H9 (cell line): ENCODE results near the gene SYNRG. TPM values are rescaled to one million over a fixed set of nuclear protein-coding genes. Genes with fewer than 3 reads are reported as not detected.

Source experiments
- DNase-seq: peaks from one replicate; pipeline ENCODE4 v3.0.0-alpha.2; 2017
- H2AFZ ChIP-seq: one replicate; pipeline ENCODE4 v1.6.1; 2013; ENCODE audit warnings: mild to moderate bottlenecking, low read length, control low read depth, moderate library complexity
- H2AK5ac ChIP-seq: 2 replicates; pipeline ENCODE4 v1.6.1; 2013; ENCODE audit warnings: low read length, control low read depth, mixed read lengths; ENCODE audit not compliant: insufficient read length
- H2BK120ac ChIP-seq: one replicate; pipeline ENCODE4 v1.6.1; 2013; ENCODE audit warnings: low read depth, mild to moderate bottlenecking, low read length, control low read depth, inconsistent platforms; ENCODE audit not compliant: poor library complexity, severe bottlenecking
- H2BK12ac ChIP-seq: 2 replicates; pipeline ENCODE4 v1.6.1; 2013; ENCODE audit warnings: low read length, control low read depth, mixed read lengths, low read depth; ENCODE audit not compliant: insufficient read length
- H2BK15ac ChIP-seq: 2 replicates; pipeline ENCODE4 v1.6.1; 2013; ENCODE audit warnings: low read depth, low read length, control low read depth
- H2BK20ac ChIP-seq: one replicate; pipeline ENCODE4 v1.6.1; 2013; ENCODE audit warnings: low read depth, mild to moderate bottlenecking, low read length, control low read depth, inconsistent platforms; ENCODE audit not compliant: poor library complexity, severe bottlenecking
- H2BK5ac ChIP-seq: 2 replicates; pipeline ENCODE4 v1.6.1; 2013; ENCODE audit warnings: low read length, control low read depth, mixed read lengths; ENCODE audit not compliant: insufficient read length
- H3K14ac ChIP-seq: 2 replicates; pipeline ENCODE4 v1.6.1; 2013; ENCODE audit warnings: low read length, control low read depth; ENCODE audit not compliant: insufficient read depth
- H3K18ac ChIP-seq: 2 replicates; pipeline ENCODE4 v1.6.1; 2013; ENCODE audit warnings: low read depth, mild to moderate bottlenecking, mixed read lengths, low read length, control low read depth; ENCODE audit not compliant: insufficient read length
- H3K23ac ChIP-seq: 2 replicates; pipeline ENCODE4 v1.6.1; 2013; ENCODE audit warnings: low read length, control low read depth, mixed read lengths, low read depth; ENCODE audit not compliant: insufficient read length
- H3K23me2 ChIP-seq: 2 replicates; pipeline ENCODE4 v1.6.1; 2013; ENCODE audit warnings: low read depth, mild to moderate bottlenecking, mixed read lengths, low read length, control low read depth; ENCODE audit not compliant: insufficient read length, poor library complexity, severe bottlenecking
- H3K27ac ChIP-seq: 2 replicates; pipeline ENCODE4 v1.5.1; 2013; ENCODE audit warnings: low read length, control low read depth, mixed read lengths, low read depth; ENCODE audit not compliant: insufficient read length
- H3K27me3 ChIP-seq: 2 replicates; pipeline ENCODE4 v1.6.1; 2013; ENCODE audit warnings: low read length, control low read depth, inconsistent platforms; ENCODE audit not compliant: insufficient read depth
- H3K4ac ChIP-seq: 2 replicates; pipeline ENCODE4 v1.6.1; 2013; ENCODE audit warnings: low read depth, mild to moderate bottlenecking, control low read depth, inconsistent platforms, low read length, moderate library complexity
- H3K4me1 ChIP-seq: 2 replicates; pipeline ENCODE4 v1.6.1; 2013; ENCODE audit warnings: low read length, control low read depth, inconsistent platforms; ENCODE audit not compliant: insufficient read depth
- H3K4me2 ChIP-seq: 2 replicates; pipeline ENCODE4 v1.6.1; 2013; ENCODE audit warnings: low read length, control low read depth, mixed read lengths; ENCODE audit not compliant: insufficient read length, insufficient read depth
- H3K56ac ChIP-seq: 2 replicates; pipeline ENCODE4 v1.6.1; 2013; ENCODE audit warnings: low read depth, mild to moderate bottlenecking, mixed read lengths, low read length, control low read depth; ENCODE audit not compliant: insufficient read length
- H3K79me1 ChIP-seq: 2 replicates; pipeline ENCODE4 v1.6.1; 2013; ENCODE audit warnings: low read depth, mild to moderate bottlenecking, moderate library complexity, low read length, control low read depth, inconsistent platforms; ENCODE audit not compliant: insufficient read depth, poor library complexity, severe bottlenecking
- H3K79me2 ChIP-seq: 2 replicates; pipeline ENCODE4 v1.6.1; 2013; ENCODE audit warnings: low read length, control low read depth, inconsistent platforms; ENCODE audit not compliant: insufficient read depth
- H3K9ac ChIP-seq: 2 replicates; pipeline ENCODE4 v1.6.1; 2013; ENCODE audit warnings: low read length, control low read depth, mixed read lengths; ENCODE audit not compliant: insufficient read length; ENCODE audit errors: extremely low read depth
- H3K9me3 ChIP-seq: one replicate; pipeline ENCODE4 v1.6.1; 2013; ENCODE audit warnings: low read depth, low read length, inconsistent platforms; ENCODE audit not compliant: control insufficient read depth
- H3T11ph ChIP-seq: one replicate; pipeline ENCODE4 v1.6.1; 2013; ENCODE audit warnings: mild to moderate bottlenecking, low read length, control low read depth, inconsistent platforms
- H4K20me1 ChIP-seq: one replicate; pipeline ENCODE4 v1.6.1; 2013; ENCODE audit not compliant: control insufficient read depth, insufficient read length, insufficient read depth
- H4K5ac ChIP-seq: 2 replicates; pipeline ENCODE4 v1.6.1; 2013; ENCODE audit warnings: low read depth, mild to moderate bottlenecking, mixed read lengths, low read length, control low read depth; ENCODE audit not compliant: insufficient read length
- H4K8ac ChIP-seq: replicated peaks from 2 replicates; pipeline ENCODE4 v1.6.1; 2013; ENCODE audit warnings: low read length, control low read depth, mixed read lengths, low read depth; ENCODE audit not compliant: insufficient read length
- H4K91ac ChIP-seq: 2 replicates; pipeline ENCODE4 v1.6.1; 2013; ENCODE audit warnings: low read depth, mild to moderate bottlenecking, moderate library complexity, mixed read lengths, low read length, control low read depth; ENCODE audit not compliant: insufficient read length
- H3K27ac Mint-ChIP-seq, 3 experiments: 2 replicates in 2 of 3; 3 replicates in 1 of 3; pipeline ENCODE4 v1.8.0; 2020 to 2021; ENCODE audit warnings: mixed read lengths in 3 of 3, mild to moderate bottlenecking in 1 of 3, moderate library complexity in 1 of 3
- H3K27me3 Mint-ChIP-seq: 2 replicates; pipeline ENCODE4 v1.8.0; 2021; ENCODE audit warnings: low read depth, mild to moderate bottlenecking, moderate library complexity, mixed read lengths
- H3K36me3 Mint-ChIP-seq, 3 experiments: 2 replicates in 2 of 3; 3 replicates in 1 of 3; pipeline ENCODE4 v1.8.0; 2020 to 2021; ENCODE audit warnings: low read depth in 3 of 3, mixed read lengths in 3 of 3; ENCODE audit not compliant: insufficient read depth in 1 of 3
- H3K4me1 Mint-ChIP-seq, 2 experiments: 2 replicates each; pipeline ENCODE4 v1.8.0; 2020; ENCODE audit warnings: mixed read lengths in 2 of 2
- H3K4me3 Mint-ChIP-seq, 2 experiments: 2 replicates in 1 of 2; 3 replicates in 1 of 2; pipeline ENCODE4 v1.8.0; 2020 to 2021; ENCODE audit warnings: mild to moderate bottlenecking in 2 of 2, mixed read lengths in 2 of 2, moderate library complexity in 1 of 2
- H3K9me3 Mint-ChIP-seq, 2 experiments: 2 replicates in 1 of 2; 3 replicates in 1 of 2; pipeline ENCODE4 v1.8.0; 2020; ENCODE audit warnings: mild to moderate bottlenecking in 2 of 2, mixed read lengths in 2 of 2, moderate library complexity in 1 of 2
- WGBS: extraction: QIAGEN DNeasy Blood & Tissue Kit; methylation state at CpG from one replicate; pipeline ENCODE4 v1.1.7; 2013; ENCODE audit warnings: missing lambda C conversion rate, low lambda C conversion rate, mixed read lengths; ENCODE audit not compliant: insufficient read length; ENCODE audit errors: extremely low coverage; 5-methylcytosine and 5-hydroxymethylcytosine counted together
- total RNA-seq: library from RNA; stranded (reverse); gene quantifications from 2 replicates; pipeline ENCODE4 v1.2.1, GENCODE V29; 2021
- TF ChIP-seq, protein P1 (sequence below): fragments of 200-600 bp; sonication (generic); conservative IDR thresholded peaks from 3 replicates; pipeline ENCODE4 v1.8.0; 2021; ENCODE audit warnings: antibody characterized with exemption, mild to moderate bottlenecking

SYNRG gene
- total RNA-seq, 1 experiment from 2014 or later = 30.5 TPM

DNA sequence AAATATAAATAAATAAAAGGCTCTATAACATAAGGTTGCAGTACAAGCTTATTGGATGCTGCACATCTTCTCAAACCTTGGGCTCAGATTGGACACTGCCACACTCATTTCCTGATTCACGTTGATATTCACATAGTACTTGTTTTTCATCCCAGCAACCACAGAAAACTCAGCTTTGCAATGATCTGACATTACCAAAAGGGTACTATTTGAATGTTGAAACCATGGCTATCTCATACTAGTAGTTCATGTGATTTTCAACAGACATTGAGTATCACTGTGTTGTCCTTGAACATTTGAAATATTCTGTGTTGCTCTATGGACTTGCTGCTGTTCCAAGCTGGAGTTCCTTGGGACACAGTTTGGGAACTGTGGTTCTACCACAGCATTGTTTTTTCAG, 48.0 kb upstream of the SYNRG start:
- no peak for DNase-seq
- WGBS = no CpG with 5 or more reads among the region's 1 CpG
- no peak overlapping the region for H3K14ac ChIP-seq
- H2BK15ac ChIP-seq = no peak overlapping the region
- H3K23me2 ChIP-seq = no peaks in the 10 kb centered on the region
- H2BK120ac ChIP-seq = no peak overlapping the region
- H3K4ac ChIP-seq = no peak overlapping the region
- TF ChIP-seq, protein P1, sequence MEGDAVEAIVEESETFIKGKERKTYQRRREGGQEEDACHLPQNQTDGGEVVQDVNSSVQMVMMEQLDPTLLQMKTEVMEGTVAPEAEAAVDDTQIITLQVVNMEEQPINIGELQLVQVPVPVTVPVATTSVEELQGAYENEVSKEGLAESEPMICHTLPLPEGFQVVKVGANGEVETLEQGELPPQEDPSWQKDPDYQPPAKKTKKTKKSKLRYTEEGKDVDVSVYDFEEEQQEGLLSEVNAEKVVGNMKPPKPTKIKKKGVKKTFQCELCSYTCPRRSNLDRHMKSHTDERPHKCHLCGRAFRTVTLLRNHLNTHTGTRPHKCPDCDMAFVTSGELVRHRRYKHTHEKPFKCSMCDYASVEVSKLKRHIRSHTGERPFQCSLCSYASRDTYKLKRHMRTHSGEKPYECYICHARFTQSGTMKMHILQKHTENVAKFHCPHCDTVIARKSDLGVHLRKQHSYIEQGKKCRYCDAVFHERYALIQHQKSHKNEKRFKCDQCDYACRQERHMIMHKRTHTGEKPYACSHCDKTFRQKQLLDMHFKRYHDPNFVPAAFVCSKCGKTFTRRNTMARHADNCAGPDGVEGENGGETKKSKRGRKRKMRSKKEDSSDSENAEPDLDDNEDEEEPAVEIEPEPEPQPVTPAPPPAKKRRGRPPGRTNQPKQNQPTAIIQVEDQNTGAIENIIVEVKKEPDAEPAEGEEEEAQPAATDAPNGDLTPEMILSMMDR = no peak
- Mint-ChIP-seq H3K9me3 (no peaks in the 10 kb centered on the region), H3K4me3 (no peak overlapping the region), H3K27me3 (no peaks in the 10 kb centered on the region; the same call in 1 of the 2 replicates), H3K4me1 (peaks cover 5 to 8% of the 10 kb centered on the region in 2 experiments), H3K36me3 (no peaks in the 10 kb centered on the region), H3K27ac (no peak overlapping the region)
- H3K79me1 ChIP-seq = no peaks in the 10 kb centered on the region
- no peak overlapping the region for H4K91ac ChIP-seq
- H3K4me1 ChIP-seq = 0 out of 2 replicates have a peak, but pooled peaks cover 3% of the 10 kb centered on the region
- H3K27ac ChIP-seq = no peak overlapping the region
- no peak overlapping the region for H3T11ph ChIP-seq
- no peak overlapping the region for H3K18ac ChIP-seq
- H4K8ac ChIP-seq = no peak overlapping the region
- no peaks in the 10 kb centered on the region for H3K9me3 ChIP-seq
- H3K79me2 ChIP-seq = no peaks in the 10 kb centered on the region
- H2BK12ac ChIP-seq = no peak overlapping the region
- no peak overlapping the region for H2AFZ ChIP-seq
- no peak overlapping the region for H2BK5ac ChIP-seq
- H3K9ac ChIP-seq = no peak overlapping the region
- H3K23ac ChIP-seq = no peak overlapping the region
- no peak overlapping the region for H3K4me2 ChIP-seq
- no peaks in the 10 kb centered on the region for H4K20me1 ChIP-seq
- H3K27me3 ChIP-seq = no peaks in the 10 kb centered on the region
- H2AK5ac ChIP-seq = no peak overlapping the region
- H4K5ac ChIP-seq = no peak overlapping the region
- no peak overlapping the region for H3K56ac ChIP-seq
- no peak overlapping the region for H2BK20ac ChIP-seq
